Stimulated activated naive B cell treated with anti-CD40 and anti-IgM and Interleukin-4, amounts not matched to agents 10 μg/mL and 1 μg/mL and 100 μg/mL, for 72 hours (primary cell): ENCODE results near the gene RTTN.
"Not testable (repeated sequence)": the region's sequence is repeated elsewhere in the genome, so short reads cannot be mapped to it uniquely, and the experiment has no call there.

Experiments
- ATAC-seq, 2 donors: fragments of 150-1000 bp; cut with Tn5 transposase; replicated peaks; 2 replicates each; pipeline ENCODE4 v1.10.0; 2021; ENCODE audit warnings: moderate library complexity in 1 of 2
- DNase-seq: peaks from one replicate; pipeline ENCODE4 v3.0.0; 2021
- H3K27ac Mint-ChIP-seq: one replicate; pipeline ENCODE4 v1.8.0; 2022; ENCODE audit warnings: mild to moderate bottlenecking, mixed read lengths
- H3K27me3 Mint-ChIP-seq, 2 donors: one replicate each; pipeline ENCODE4 v1.8.0; 2022; ENCODE audit warnings: mixed read lengths in 2 of 2
- H3K36me3 Mint-ChIP-seq, 2 donors: one replicate each; pipeline ENCODE4 v1.8.0; 2022; ENCODE audit warnings: mixed read lengths in 2 of 2, mild to moderate bottlenecking in 1 of 2
- H3K4me1 Mint-ChIP-seq, 2 donors: one replicate each; pipeline ENCODE4 v1.8.0; 2022; ENCODE audit warnings: mixed read lengths in 2 of 2, mild to moderate bottlenecking in 1 of 2
- H3K4me3 Mint-ChIP-seq, 2 donors: one replicate each; pipeline ENCODE4 v1.8.0; 2022; ENCODE audit warnings: mild to moderate bottlenecking in 2 of 2, mixed read lengths in 2 of 2, moderate library complexity in 1 of 2
- H3K9me3 Mint-ChIP-seq, 2 donors: one replicate each; pipeline ENCODE4 v1.8.0; 2022; ENCODE audit warnings: mixed read lengths in 2 of 2, mild to moderate bottlenecking in 1 of 2

RTTN gene

DNA sequence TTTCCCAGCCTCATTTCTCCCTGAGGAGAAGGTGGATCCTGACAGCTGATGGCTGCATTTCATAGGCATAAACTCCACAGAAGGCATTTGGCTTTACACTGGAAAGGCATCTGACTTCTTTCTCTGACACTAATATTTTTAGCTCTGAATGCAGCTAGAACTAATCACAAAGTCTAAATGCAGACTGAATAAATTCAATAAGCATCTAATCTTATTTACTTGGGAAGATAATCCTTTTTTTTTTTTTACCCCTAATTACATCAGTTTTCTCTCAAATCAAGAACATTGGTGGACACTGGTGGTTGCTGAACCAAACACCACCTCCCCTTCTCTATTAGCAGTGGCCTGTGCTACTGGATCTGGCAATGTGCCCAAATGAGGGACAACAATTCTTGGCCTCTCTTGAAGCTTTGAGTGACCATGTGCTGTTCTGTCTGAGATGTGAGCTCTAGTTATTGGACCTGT lies 206.9 kb downstream of the RTTN start:
- no peak for ATAC-seq
- no peaks in the 10 kb centered on the region for H3K27me3 Mint-ChIP-seq

DNA sequence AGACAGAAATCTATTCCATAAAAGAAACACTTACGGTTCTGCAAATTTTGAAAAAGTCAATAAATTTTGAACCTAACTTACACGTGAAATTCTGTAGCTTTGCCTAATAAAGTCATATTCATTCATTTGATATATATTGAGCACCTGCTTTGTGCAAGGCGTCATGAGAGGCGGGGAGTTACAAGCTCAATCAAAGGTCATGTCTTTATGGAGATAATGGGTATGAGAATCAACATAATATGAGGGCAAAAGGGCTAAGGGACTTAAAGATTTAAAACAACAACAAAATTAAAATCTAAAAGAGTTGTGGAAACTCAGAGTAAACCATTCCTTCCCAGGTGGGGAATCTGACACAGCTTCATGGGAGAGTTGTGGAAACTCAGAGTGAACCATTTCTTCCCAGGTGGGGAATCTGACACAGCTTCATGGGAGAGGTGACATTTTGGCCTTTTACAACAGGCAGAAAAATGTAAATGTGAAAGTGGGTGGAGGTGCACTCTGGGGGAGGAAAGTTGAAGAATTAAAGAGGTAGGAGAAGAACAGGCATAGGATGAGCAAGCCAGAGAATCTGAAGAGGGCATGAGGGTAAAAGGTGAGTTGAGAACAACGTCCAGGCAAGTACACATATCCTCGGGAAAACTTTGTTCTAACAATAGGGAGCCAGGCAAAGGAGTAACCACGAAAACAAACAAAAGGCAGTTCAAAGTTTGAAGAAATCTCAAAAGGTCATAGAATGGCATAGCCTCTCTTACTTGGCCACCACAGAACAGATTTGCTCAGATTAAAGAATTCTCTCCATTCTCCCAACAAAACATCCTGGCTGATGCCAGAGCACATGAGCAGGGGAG lies 208.3 kb downstream of the RTTN start:
- H3K4me1 Mint-ChIP-seq = peaks cover 0 to 5% of the 10 kb centered on the region in 2 donors
- H3K4me3 Mint-ChIP-seq = no peak overlapping the region
- peaks cover 0 to 6% of the 10 kb centered on the region in 2 donors for H3K9me3 Mint-ChIP-seq
- H3K27me3 Mint-ChIP-seq = no peaks in the 10 kb centered on the region
- H3K27ac Mint-ChIP-seq = no peak overlapping the region
- DNase-seq (no peak), ATAC-seq (no peak)
- peaks cover 27 to 59% of the 10 kb centered on the region in 2 donors for H3K36me3 Mint-ChIP-seq

More for the DNA sequence above, 206.9 kb downstream of the RTTN start:
- no peak for DNase-seq
- Mint-ChIP-seq H3K4me1 (peaks cover 0 to 5% of the 10 kb centered on the region in 2 donors), H3K27ac (no peak overlapping the region), H3K9me3 (peaks cover 0 to 6% of the 10 kb centered on the region in 2 donors), H3K4me3 (no peak overlapping the region), H3K36me3 (peaks cover 23 to 54% of the 10 kb centered on the region in 2 donors)

DNA sequence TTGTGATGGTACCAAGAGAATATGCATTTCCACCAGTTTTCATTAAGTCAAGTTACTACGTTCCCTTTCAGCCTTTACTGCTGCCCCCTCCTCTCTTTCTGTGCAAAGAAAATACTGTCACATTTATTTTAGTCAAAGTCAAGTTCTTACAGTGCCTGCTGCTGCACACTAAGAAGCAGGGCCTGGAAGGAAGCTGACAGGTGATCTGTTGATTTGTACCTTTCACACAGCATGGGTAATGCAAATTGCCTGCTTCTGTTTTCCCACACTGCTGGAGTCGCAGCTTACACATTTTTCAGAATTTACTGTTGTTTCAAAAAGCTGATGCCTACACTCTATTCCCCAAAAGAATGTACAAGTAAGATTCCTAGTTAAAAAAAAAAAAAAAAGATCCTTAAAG lies 209.1 kb downstream of the RTTN start:
- DNase-seq (no peak), ATAC-seq (no peak)
- H3K4me3 Mint-ChIP-seq = no peak overlapping the region
- peaks cover 0 to 6% of the 10 kb centered on the region in 2 donors for H3K9me3 Mint-ChIP-seq
- H3K27ac Mint-ChIP-seq = no peak overlapping the region
- H3K36me3 Mint-ChIP-seq = peaks cover 21 to 51% of the 10 kb centered on the region in 2 donors
- no peaks in the 10 kb centered on the region for H3K27me3 Mint-ChIP-seq
- peaks cover 0 to 5% of the 10 kb centered on the region in 2 donors for H3K4me1 Mint-ChIP-seq

DNA sequence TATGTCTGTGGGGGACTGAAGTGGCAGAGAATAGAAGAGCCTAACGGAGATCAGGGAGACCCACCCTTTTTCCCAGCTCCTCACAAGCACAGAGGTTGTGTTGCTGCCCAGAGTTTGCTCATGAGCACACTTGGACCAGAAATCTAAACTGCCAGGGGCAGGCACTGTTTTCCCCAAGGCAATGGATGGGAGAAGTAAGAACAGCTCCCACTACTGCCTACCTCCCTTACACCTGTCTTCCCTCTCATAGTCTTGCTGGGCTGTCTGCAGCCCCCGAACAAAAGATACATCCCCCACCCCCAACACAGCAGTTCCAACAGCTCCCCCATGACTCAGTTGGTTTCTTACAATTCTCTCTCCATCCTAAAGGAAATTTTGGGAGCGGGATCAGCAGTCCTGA lies 209.7 kb downstream of the RTTN start:
- Mint-ChIP-seq H3K27ac (no peak overlapping the region), H3K4me3 (no peak overlapping the region), H3K36me3 (peaks cover 18 to 50% of the 10 kb centered on the region in 2 donors), H3K4me1 (peaks cover 0 to 5% of the 10 kb centered on the region in 2 donors), H3K27me3 (no peaks in the 10 kb centered on the region), H3K9me3 (peaks cover 0 to 8% of the 10 kb centered on the region in 2 donors)
- no peak for ATAC-seq
- DNase-seq = no peak

DNA sequence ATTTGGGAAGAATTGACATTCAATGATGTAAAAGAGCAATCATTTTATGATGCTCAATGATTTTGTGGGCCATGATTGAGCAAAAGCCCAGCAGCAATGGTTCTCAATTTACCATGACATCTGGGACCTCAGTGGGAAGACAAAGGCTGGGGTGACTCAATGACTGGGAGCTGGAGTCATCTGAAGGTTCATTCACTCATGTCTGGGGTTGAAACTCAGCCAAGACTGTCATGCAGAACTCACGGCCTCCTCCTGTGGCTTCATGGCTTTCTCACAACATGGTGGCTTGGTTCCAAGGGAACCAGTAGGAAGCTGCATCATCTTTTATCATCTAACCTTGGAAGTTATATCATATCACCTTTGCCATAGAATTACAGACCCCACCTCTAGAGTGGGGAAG lies 212.7 kb downstream of the RTTN start:
- Mint-ChIP-seq H3K27ac (no peak overlapping the region), H3K27me3 (no peaks in the 10 kb centered on the region)
- ATAC-seq = no peak

DNA sequence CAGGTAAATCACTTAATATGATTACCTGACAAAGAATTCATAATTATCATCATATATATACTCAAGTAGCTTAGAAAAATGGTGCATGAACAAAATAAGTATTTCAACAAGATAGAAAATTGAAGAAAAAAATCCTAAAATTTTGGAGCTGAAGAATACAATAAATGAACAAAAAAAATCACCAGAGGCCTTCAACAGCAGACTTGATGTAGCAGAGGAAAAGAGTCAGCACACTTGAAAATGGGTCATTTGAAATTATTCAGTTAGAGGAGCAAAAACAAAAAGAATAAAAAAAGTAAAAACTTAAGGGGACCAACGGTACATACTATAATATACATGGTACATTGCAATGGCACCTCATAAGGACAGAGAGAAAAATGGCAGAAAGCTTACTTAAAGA lies 217.6 kb downstream of the RTTN start:
- no peak overlapping the region for H3K27ac Mint-ChIP-seq
- H3K9me3 Mint-ChIP-seq = peaks cover 21 to 23% of the 10 kb centered on the region in 2 donors
- ATAC-seq (no peak), DNase-seq (no peak)
- no peak overlapping the region for H3K4me3 Mint-ChIP-seq
- no peaks in the 10 kb centered on the region for H3K4me1 Mint-ChIP-seq
- peaks cover 43 to 61% of the 10 kb centered on the region in 2 donors for H3K36me3 Mint-ChIP-seq
- no peaks in the 10 kb centered on the region for H3K27me3 Mint-ChIP-seq

More for the DNA sequence above, 212.7 kb downstream of the RTTN start:
- no peak for DNase-seq
- H3K9me3 Mint-ChIP-seq = peaks cover 15 to 18% of the 10 kb centered on the region in 2 donors
- H3K4me1 Mint-ChIP-seq = peaks cover 0 to 5% of the 10 kb centered on the region in 2 donors
- no peak overlapping the region for H3K4me3 Mint-ChIP-seq
- H3K36me3 Mint-ChIP-seq = peaks cover 39 to 66% of the 10 kb centered on the region in 2 donors

DNA sequence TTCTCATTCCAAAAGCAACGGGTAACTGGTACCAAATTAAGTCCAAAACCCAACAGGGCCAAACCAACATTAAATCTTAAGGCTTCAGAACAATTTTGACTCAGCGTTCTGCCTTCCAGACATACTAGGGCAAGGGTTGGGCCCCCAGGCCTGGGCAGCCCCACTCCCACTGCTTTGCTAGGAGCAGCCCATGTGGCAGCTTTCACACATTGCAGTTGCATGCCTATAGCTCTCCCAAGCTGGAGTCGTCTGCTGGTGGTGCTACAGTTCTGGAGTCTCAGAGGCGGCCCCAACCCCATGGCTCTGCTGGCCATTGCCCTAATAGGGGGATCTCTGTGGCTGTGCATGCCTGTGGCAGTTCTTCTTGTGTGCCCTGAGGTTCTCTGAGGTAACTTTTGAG lies 220.2 kb downstream of the RTTN start:
- no peak overlapping the region for H3K4me3 Mint-ChIP-seq
- H3K9me3 Mint-ChIP-seq = peaks cover 19 to 21% of the 10 kb centered on the region in 2 donors
- peaks cover 38 to 53% of the 10 kb centered on the region in 2 donors for H3K36me3 Mint-ChIP-seq
- DNase-seq (no peak), ATAC-seq (no peak)
- no peaks in the 10 kb centered on the region for H3K27me3 Mint-ChIP-seq
- H3K4me1 Mint-ChIP-seq = peaks cover 15 to 23% of the 10 kb centered on the region in 2 donors
- H3K27ac Mint-ChIP-seq = no peak overlapping the region

DNA sequence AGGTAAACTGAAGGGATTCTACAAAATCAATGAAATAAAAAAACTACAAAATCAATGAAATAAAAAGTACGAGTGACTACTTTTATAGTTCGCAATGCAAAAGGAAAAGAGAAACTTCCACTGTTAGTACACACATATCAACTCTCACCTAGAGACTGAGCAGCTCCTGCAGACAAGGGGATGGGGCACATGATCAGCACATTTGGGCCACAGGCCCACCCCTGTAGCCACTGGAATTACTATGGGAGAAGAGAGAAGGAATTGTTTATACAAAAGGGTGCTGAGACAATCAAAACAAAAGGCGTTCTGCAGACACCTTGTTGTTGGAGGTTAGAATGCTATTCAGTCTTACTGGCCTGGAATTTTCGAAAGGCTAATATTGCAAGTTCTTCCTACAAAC lies 223.1 kb downstream of the RTTN start:
- H3K27me3 Mint-ChIP-seq = no peaks in the 10 kb centered on the region
- H3K27ac Mint-ChIP-seq = no peak overlapping the region
- peaks cover 22 to 46% of the 10 kb centered on the region in 2 donors for H3K36me3 Mint-ChIP-seq
- ATAC-seq (no peak), DNase-seq (no peak)
- peaks cover 7% of the 10 kb centered on the region in 2 donors for H3K9me3 Mint-ChIP-seq
- no peak overlapping the region for H3K4me3 Mint-ChIP-seq
- H3K4me1 Mint-ChIP-seq = peaks cover 29 to 43% of the 10 kb centered on the region in 2 donors

DNA sequence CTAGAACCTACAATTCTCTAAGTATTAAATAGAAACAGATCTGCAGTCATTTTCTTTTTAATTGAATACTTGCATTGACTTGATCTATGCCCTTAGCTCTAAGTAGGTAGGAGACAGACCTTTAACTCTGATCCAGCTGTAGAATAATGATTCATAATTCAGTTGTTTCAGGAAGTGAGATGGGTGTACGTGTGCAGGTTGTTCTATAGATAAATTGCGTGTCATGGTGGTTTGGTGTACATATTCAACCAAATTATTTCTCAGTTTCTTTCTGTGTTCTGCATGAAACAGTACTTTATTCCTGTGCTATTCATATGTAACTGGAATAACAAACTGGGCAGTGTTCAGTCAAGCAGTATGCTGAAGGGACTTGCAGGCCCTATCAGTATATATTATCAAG lies 223.5 kb downstream of the RTTN start:
- Mint-ChIP-seq H3K9me3 (peaks cover 6 to 7% of the 10 kb centered on the region in 2 donors), H3K4me3 (no peak overlapping the region), H3K36me3 (peaks cover 22 to 46% of the 10 kb centered on the region in 2 donors), H3K4me1 (peaks cover 29 to 43% of the 10 kb centered on the region in 2 donors), H3K27me3 (no peaks in the 10 kb centered on the region), H3K27ac (peak overlapping the region; percentile 9)
- peak; percentile 55 to 57 for ATAC-seq
- DNase-seq = no peak

DNA sequence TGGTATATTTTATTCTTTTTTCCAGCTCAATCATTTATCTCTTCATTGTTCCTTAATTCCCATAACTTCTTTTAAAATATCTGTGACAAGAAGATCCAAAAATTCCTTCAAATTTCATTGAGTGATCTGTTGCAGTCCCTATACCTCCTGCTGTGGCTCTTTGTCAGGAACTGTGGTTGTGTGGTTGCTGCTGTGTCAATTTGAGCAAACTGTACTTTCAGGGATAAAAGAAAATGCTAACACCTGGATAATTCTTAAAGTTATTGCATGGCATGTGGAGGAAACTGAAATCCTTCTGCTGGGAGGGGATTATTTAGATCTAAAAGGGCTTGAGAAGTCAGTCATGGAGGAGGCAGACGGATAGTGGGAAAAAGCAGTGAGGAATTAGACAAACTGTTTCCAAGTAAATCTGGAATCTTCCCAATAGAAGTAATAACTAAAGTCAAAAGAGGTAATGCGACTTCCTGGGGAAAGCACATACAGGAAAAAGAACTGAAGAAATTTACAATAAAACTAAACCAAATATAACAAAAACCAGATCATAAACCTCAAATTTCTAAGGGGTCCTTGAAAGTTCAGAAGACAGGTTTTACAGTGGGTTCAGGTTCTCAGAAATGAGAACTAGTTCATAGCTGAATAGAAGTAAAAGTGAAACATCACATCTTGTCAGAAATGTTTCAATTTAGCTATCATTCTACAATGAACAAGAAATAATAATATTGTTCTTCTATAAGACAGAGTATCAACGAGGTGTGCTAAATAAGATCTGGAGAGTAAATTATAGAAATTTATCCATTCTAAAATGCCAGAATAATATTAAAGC lies 224.3 kb downstream of the RTTN start:
- H3K4me3 Mint-ChIP-seq = peak overlapping the region in 1 of 2 donors; percentile 23
- H3K4me1 Mint-ChIP-seq = peaks cover 29 to 43% of the 10 kb centered on the region in 2 donors
- peak overlapping the region; percentile 81 for H3K27ac Mint-ChIP-seq
- peaks cover 18 to 44% of the 10 kb centered on the region in 2 donors for H3K36me3 Mint-ChIP-seq
- H3K9me3 Mint-ChIP-seq = peaks cover 8 to 9% of the 10 kb centered on the region in 2 donors
- ATAC-seq = no peak
- DNase-seq = no peak
- no peaks in the 10 kb centered on the region for H3K27me3 Mint-ChIP-seq

DNA sequence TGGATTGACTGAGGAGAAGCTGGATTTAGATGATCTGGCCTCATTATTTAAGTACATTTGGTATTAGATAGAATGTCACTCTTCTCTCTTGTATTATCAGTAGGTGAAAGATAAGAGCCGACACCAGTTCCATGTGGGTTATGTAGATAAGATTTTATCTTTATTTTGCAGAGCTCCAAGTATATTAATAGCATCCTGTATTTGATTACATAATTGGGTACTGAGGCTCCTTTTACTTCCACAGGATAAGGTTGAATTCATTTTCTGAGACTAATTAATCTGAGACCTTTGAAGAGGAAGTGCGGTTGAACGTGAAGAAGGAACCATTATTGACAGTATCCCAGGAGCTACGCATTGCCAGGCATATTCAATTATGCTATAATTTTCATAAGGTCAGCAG lies 225.0 kb downstream of the RTTN start:
- peaks cover 29 to 43% of the 10 kb centered on the region in 2 donors for H3K4me1 Mint-ChIP-seq
- no peak for DNase-seq
- no peak for ATAC-seq
- H3K36me3 Mint-ChIP-seq = peaks cover 14 to 41% of the 10 kb centered on the region in 2 donors
- H3K4me3 Mint-ChIP-seq = no peak overlapping the region
- peak overlapping the region; percentile 59 for H3K27ac Mint-ChIP-seq
- no peaks in the 10 kb centered on the region for H3K27me3 Mint-ChIP-seq
- peaks cover 7 to 9% of the 10 kb centered on the region in 2 donors for H3K9me3 Mint-ChIP-seq

DNA sequence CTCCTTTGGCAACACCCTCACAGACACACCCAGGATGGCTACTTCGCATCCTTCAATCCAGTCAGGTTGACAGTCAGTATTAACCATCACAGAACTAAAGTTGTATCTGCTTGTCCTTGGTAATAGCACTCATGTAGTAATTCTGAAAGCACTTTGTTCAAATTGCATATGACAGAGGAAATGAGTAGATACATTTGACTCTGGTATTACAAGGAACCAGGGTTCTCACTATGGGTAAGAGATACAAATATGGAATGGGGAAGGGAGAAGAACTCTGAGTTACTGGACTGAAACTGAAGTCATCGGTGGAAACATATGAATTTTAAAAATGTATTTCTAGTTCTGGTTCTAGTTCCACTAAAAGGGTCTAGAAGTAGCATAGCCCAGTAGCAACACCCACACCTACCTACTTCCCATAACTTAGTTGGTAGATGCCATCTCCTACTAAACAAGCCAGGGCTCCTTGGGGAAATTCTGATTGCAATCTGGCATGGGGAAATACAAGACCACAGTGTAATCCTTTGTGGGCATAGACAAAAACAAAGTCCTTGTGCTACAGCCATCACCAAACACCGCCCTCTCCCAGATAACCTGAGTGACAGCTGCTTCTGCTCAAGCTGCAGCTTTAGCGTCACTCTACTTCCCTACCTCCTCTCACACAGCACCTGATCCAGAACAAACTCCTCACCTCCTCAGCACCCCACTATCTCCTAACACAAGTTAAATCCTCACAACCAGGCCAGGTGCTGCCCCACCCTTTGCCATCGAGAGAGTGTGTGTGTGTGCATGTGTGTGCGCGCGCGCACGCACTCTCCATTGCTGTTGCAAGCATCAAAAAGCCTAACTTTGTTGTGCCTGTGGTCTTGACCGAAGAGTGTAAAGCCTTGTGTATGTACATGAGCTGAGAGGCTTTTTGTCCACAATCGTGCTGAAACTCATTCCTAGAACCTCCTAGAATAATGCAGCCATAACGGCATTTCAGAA lies 226.5 kb downstream of the RTTN start:
- Mint-ChIP-seq H3K27ac (peak overlapping the region; percentile 84), H3K27me3 (no peaks in the 10 kb centered on the region), H3K36me3 (peaks cover 14 to 36% of the 10 kb centered on the region in 2 donors), H3K4me3 (peak overlapping the region; percentile 44 to 60), H3K9me3 (peaks cover 14 to 15% of the 10 kb centered on the region in 2 donors), H3K4me1 (peaks cover 31 to 43% of the 10 kb centered on the region in 2 donors)
- ATAC-seq = peak; percentile 88 to 92
- peak; percentile 24 for DNase-seq

DNA sequence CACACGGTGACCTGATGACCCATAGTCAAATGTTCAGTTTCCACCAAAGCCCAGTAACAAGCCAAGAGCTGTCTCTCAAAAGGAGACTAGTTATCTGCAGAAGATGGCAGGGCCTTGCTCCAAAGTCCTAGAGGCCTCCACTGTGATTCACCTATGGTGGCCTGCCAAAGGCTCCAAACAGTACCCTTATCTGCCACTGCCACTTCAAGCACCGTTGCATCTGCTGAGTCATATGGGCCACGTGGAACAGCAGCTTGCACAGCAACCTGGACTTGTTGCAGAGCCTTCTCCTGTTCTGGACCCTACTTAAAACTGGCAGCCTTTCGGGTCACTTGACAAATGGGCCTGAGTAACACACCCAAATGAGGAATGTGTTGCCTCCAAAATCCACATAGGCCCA lies 230.2 kb downstream of the RTTN start:
- peaks cover 14 to 31% of the 10 kb centered on the region in 2 donors for H3K36me3 Mint-ChIP-seq
- H3K27ac Mint-ChIP-seq = not testable (repeated sequence)

More for the DNA sequence above, 230.2 kb downstream of the RTTN start:
- Mint-ChIP-seq H3K9me3 (peaks cover 15 to 21% of the 10 kb centered on the region in 2 donors), H3K4me1 (peaks cover 17 to 22% of the 10 kb centered on the region in 2 donors)
- not testable (repeated sequence) for ATAC-seq, DNase-seq, H3K27me3 Mint-ChIP-seq, H3K4me3 Mint-ChIP-seq
